Fibroblast of lung (primary cell): ENCODE results near the gene FBN1. TPM values are rescaled to one million over a fixed set of nuclear protein-coding genes. Genes with fewer than 3 reads are reported as not detected.

Experiments used
- DNase-seq, 2 donors: peaks; one replicate each; pipeline versions ENCODE4 v3.0.0 to v3.0.0-alpha.2; 2010; ENCODE audit warnings: low read depth in 2 of 2
- H2AFZ ChIP-seq: 2 replicates; pipeline ENCODE4 v1.5.1; 2012; ENCODE audit warnings: low read length, control low read depth, inconsistent platforms
- H3K27ac ChIP-seq: 2 replicates; pipeline ENCODE4 v1.5.1; 2011; ENCODE audit warnings: low read length, control low read depth; ENCODE audit not compliant: insufficient read depth
- H3K27me3 ChIP-seq: 2 replicates; pipeline ENCODE4 v1.5.1; 2011; ENCODE audit warnings: mild to moderate bottlenecking, low read length; ENCODE audit not compliant: control insufficient read depth, insufficient read depth
- H3K36me3 ChIP-seq: 2 replicates; pipeline ENCODE4 v1.5.1; 2011; ENCODE audit warnings: low read length; ENCODE audit not compliant: control insufficient read depth, insufficient read depth
- H3K4me1 ChIP-seq: 2 replicates; pipeline ENCODE4 v1.5.1; 2011; ENCODE audit warnings: low read length; ENCODE audit not compliant: control insufficient read depth, insufficient read depth; ENCODE audit errors: extremely low read depth
- H3K4me2 ChIP-seq: 2 replicates; pipeline ENCODE4 v1.5.1; 2011; ENCODE audit warnings: low read length, control low read depth; ENCODE audit not compliant: insufficient read depth; ENCODE audit errors: extremely low read depth
- H3K4me3 ChIP-seq, 4 experiments: fragments of 200-600 bp in 1 of 4; sonication (generic) in 1 of 4; replicated peaks in 1 of 4; 2 replicates each; pipeline ENCODE4 v1.5.1; 2011 to 2016; ENCODE audit warnings: low read length in 4 of 4, low read depth in 3 of 4, mild to moderate bottlenecking in 3 of 4, control low read depth in 2 of 4, inconsistent platforms in 1 of 4, mixed read lengths in 1 of 4; ENCODE audit not compliant: insufficient read depth in 1 of 4; ENCODE audit errors: control extremely low read depth in 1 of 4
- H3K79me2 ChIP-seq: 2 replicates; pipeline ENCODE4 v1.5.1; 2012; ENCODE audit warnings: mild to moderate bottlenecking, low read length, inconsistent platforms; ENCODE audit not compliant: control insufficient read depth, insufficient read depth
- H3K9ac ChIP-seq: 2 replicates; pipeline ENCODE4 v1.5.1; 2011; ENCODE audit warnings: mild to moderate bottlenecking, low read length, control low read depth; ENCODE audit not compliant: insufficient read depth
- H3K9me3 ChIP-seq: 2 replicates; pipeline ENCODE4 v1.5.1; 2012; ENCODE audit warnings: low read depth, low read length; ENCODE audit not compliant: control insufficient read depth, insufficient read depth
- H4K20me1 ChIP-seq: 2 replicates; pipeline ENCODE4 v1.5.1; 2011; ENCODE audit warnings: low read length; ENCODE audit not compliant: control insufficient read depth, insufficient read depth; ENCODE audit errors: extremely low read depth
- CTCF ChIP-seq, 2 donors: IDR thresholded peaks in 1 of 2; conservative IDR thresholded peaks in 1 of 2; 1 replicate in 1 of 2; 2 replicates in 1 of 2; pipeline ENCODE4 v1.5.1; 2011 to 2012; ENCODE audit warnings: low read length in 2 of 2, control low read depth in 1 of 2, inconsistent platforms in 1 of 2, low read depth in 1 of 2, mild to moderate bottlenecking in 1 of 2
- EZH2 ChIP-seq: IDR thresholded peaks from 2 replicates; pipeline ENCODE4 v1.5.1; 2012; ENCODE audit warnings: low read length, control low read depth, mild to moderate bottlenecking; ENCODE audit errors: missing control alignments
- polyA plus RNA-seq, 2 donors: library from polyadenylated mRNA; depleted of rRNA in 1 of 2; stranded (reverse) in 1 of 2; unstranded in 1 of 2; fragments of >200 nt; gene quantifications; 2 replicates each; pipeline ENCODE4 v1.2.1, GENCODE V29; 2011 to 2012; ENCODE audit warnings: missing spikeins in 1 of 2
- total RNA-seq: library from RNA; depleted of rRNA; stranded (reverse); fragments of >200 nt; gene quantifications from 2 replicates; pipeline ENCODE4 v1.2.1, GENCODE V29; 2014

FBN1 gene
- total and polyA plus RNA-seq, 2 donors (not counting 1 experiment from before 2014, with no cell fraction given), result 368 to 446 TPM

GRCh38 chr15:48617619-48618018 lies 27.9 kb downstream of the FBN1 start:
- TF ChIP-seq CTCF (conservative IDR thresholded peaks at IDR 0.05 in 1 of 2, IDR thresholded peaks at IDR 0.05 in 1 of 2; ENCODE audit: low read depth in 1 of 2, low read length in 2 of 2) (no peak), EZH2 (no peak)
- Histone ChIP-seq H3K4me2 (peak overlapping the region; percentile 1), H2AFZ (no peak overlapping the region), H3K27me3 (no peaks in the 10 kb centered on the region), H3K9me3 (no peaks in the 10 kb centered on the region), H3K79me2 (peaks cover 63% of the 10 kb centered on the region), H3K4me1 (peaks cover 10% of the 10 kb centered on the region), H3K27ac (no peak overlapping the region), H3K4me3 (no peak overlapping the region), H3K9ac (no peak overlapping the region), H3K36me3 (no peaks in the 10 kb centered on the region), H4K20me1 (no peaks in the 10 kb centered on the region)
- peak; percentile 92 to 95 for DNase-seq

GRCh38 chr15:48616216-48616615 lies 29.3 kb downstream of the FBN1 start:
- peaks cover 61% of the 10 kb centered on the region for H3K79me2 ChIP-seq
- H3K27ac ChIP-seq, result no peak overlapping the region
- TF ChIP-seq EZH2 (no peak), CTCF (conservative IDR thresholded peaks at IDR 0.05 in 1 of 2, IDR thresholded peaks at IDR 0.05 in 1 of 2; ENCODE audit: low read depth in 1 of 2, low read length in 2 of 2) (no peak)
- H3K4me2 ChIP-seq, result peak overlapping the region; percentile 11
- no peaks in the 10 kb centered on the region for H3K9me3 ChIP-seq
- DNase-seq, result peak in 1 of 2 donors; percentile 64
- no peak overlapping the region for H2AFZ ChIP-seq
- peaks cover 8% of the 10 kb centered on the region for H3K4me1 ChIP-seq
- H3K9ac ChIP-seq, result no peak overlapping the region
- no peaks in the 10 kb centered on the region for H3K27me3 ChIP-seq
- H3K4me3 ChIP-seq, result no peak overlapping the region
- no peaks in the 10 kb centered on the region for H4K20me1 ChIP-seq
- no peaks in the 10 kb centered on the region for H3K36me3 ChIP-seq

GRCh38 chr15:48614051-48614450 lies 31.5 kb downstream of the FBN1 start:
- TF ChIP-seq EZH2 (no peak), CTCF (conservative IDR thresholded peaks at IDR 0.05 in 1 of 2, IDR thresholded peaks at IDR 0.05 in 1 of 2; ENCODE audit: low read depth in 1 of 2, low read length in 2 of 2) (no peak)
- peaks cover 42% of the 10 kb centered on the region for H3K79me2 ChIP-seq
- H3K9ac ChIP-seq, result no peak overlapping the region
- no peak overlapping the region for H2AFZ ChIP-seq
- no peaks in the 10 kb centered on the region for H3K9me3 ChIP-seq
- no peak overlapping the region for H3K27ac ChIP-seq
- no peaks in the 10 kb centered on the region for H4K20me1 ChIP-seq
- peak overlapping the region; percentile 11 for H3K4me2 ChIP-seq
- H3K27me3 ChIP-seq, result no peaks in the 10 kb centered on the region
- DNase-seq, result peak in 1 of 2 donors; percentile 72
- no peaks in the 10 kb centered on the region for H3K36me3 ChIP-seq
- peaks cover 8% of the 10 kb centered on the region for H3K4me1 ChIP-seq
- H3K4me3 ChIP-seq, result no peak overlapping the region
